ENCODE results near the gene SPTBN4.

SPTBN4 gene

DNA sequence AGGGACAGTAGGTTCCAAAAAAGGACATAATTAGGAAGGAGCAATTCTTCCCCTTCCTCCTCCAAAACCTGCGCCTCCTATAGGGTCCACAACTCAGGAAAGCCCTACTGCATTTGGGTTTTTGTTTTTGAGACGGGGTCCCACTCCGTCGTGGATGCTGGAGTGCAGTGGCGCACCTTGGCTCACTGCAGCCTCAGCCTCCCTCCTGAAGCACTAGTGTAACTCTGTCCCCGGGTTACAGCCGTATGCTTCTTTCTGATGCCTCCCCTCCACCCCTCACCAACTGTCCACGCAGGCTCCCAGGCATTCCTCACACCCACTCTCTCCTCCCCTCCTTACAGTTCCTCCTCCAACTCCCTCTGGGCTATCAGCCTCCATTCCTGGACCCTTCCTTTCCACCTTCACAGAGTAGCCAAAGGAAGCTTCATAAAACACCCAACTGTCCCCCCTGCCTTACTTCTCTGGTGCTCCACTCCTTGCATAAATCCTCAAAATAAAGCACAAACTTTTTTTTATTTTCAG is 20.5 kb upstream of the SPTBN4 start:
- Histone ChIP-seq H3K4me3 (ENCODE audit: low read length) (no peak overlapping the region), H3K79me2 (ENCODE audit: low read length) (peaks cover 22% of the 10 kb centered on the region), H3K4me2 (ENCODE audit: low read depth, low read length) (no peak overlapping the region), H3K9ac (ENCODE audit: low read length) (no peak overlapping the region), H3K27me3 (replicated peaks; ENCODE audit: insufficient read depth, low read length) (no peaks in the 10 kb centered on the region), H3K27ac (ENCODE audit: low read length) (no peak overlapping the region), H3K9me3 (replicated peaks; ENCODE audit: insufficient read depth, low read length) (no peaks in the 10 kb centered on the region), H3K36me3 (replicated peaks; ENCODE audit: insufficient read depth, low read length) (no peaks in the 10 kb centered on the region), H2AFZ (ENCODE audit: low read length) (no peak overlapping the region), H3K4me1 (ENCODE audit: low read length) (0 out of 2 replicates have a peak, but pooled peaks cover 4% of the 10 kb centered on the region), H3K9me2 (replicated peaks; ENCODE audit: insufficient read depth, low read length) (no peaks in the 10 kb centered on the region), H4K20me1 (ENCODE audit: insufficient read depth, low read length) (no peaks in the 10 kb centered on the region), H3F3A (ENCODE audit: insufficient read depth, low read length) (peaks cover 6% of the 10 kb centered on the region)
- TF ChIP-seq, protein P1, sequence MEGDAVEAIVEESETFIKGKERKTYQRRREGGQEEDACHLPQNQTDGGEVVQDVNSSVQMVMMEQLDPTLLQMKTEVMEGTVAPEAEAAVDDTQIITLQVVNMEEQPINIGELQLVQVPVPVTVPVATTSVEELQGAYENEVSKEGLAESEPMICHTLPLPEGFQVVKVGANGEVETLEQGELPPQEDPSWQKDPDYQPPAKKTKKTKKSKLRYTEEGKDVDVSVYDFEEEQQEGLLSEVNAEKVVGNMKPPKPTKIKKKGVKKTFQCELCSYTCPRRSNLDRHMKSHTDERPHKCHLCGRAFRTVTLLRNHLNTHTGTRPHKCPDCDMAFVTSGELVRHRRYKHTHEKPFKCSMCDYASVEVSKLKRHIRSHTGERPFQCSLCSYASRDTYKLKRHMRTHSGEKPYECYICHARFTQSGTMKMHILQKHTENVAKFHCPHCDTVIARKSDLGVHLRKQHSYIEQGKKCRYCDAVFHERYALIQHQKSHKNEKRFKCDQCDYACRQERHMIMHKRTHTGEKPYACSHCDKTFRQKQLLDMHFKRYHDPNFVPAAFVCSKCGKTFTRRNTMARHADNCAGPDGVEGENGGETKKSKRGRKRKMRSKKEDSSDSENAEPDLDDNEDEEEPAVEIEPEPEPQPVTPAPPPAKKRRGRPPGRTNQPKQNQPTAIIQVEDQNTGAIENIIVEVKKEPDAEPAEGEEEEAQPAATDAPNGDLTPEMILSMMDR (IDR thresholded peaks at IDR 0.05; ENCODE audit: low read length): no peak
- no peak for TF ChIP-seq EZH2phosphoT487 (IDR thresholded peaks at IDR 0.05; ENCODE audit: low read length)
- no peak for TF ChIP-seq EZH2 (optimal IDR thresholded peaks at IDR 0.05; ENCODE audit: low read depth, low read length)
- DNase-seq: no peak

DNA sequence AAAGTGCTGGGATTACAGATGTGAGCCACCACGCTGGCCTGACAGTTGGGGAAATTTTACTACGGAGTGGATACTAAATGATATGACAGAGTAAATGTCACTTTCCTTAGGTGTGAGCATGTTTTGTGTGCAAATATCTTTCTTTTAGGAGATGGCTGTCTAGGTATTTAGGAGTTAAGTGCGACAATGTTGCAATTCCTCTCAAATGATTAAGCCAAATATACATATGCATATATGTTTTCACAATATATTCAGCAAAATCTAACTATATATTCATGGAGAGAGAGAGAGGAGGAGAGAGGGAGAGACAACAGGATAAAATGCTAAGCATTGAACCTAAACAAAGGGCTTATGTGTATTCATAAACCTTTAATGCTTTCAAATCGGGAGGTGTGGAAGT is 17.3 kb upstream of the SPTBN4 start:
- no peak overlapping the region for H3K27ac ChIP-seq (ENCODE audit: low read length)
- H2AFZ ChIP-seq (ENCODE audit: low read length): no peak overlapping the region
- no peaks in the 10 kb centered on the region for H3K9me2 ChIP-seq (replicated peaks; ENCODE audit: insufficient read depth, low read length)
- DNase-seq: no peak
- H3K9ac ChIP-seq (ENCODE audit: low read length): no peak overlapping the region
- H4K20me1 ChIP-seq (ENCODE audit: insufficient read depth, low read length): no peaks in the 10 kb centered on the region
- no peak for TF ChIP-seq EZH2 (optimal IDR thresholded peaks at IDR 0.05; ENCODE audit: low read depth, low read length)
- TF ChIP-seq, protein P1 (IDR thresholded peaks at IDR 0.05; ENCODE audit: low read length): no peak
- H3K9me3 ChIP-seq (replicated peaks; ENCODE audit: insufficient read depth, low read length): no peaks in the 10 kb centered on the region
- H3K4me1 ChIP-seq (ENCODE audit: low read length): no peaks in the 10 kb centered on the region
- H3K27me3 ChIP-seq (replicated peaks; ENCODE audit: insufficient read depth, low read length): no peaks in the 10 kb centered on the region
- H3K4me2 ChIP-seq (ENCODE audit: low read depth, low read length): no peak overlapping the region
- no peaks in the 10 kb centered on the region for H3K79me2 ChIP-seq (ENCODE audit: low read length)
- H3K4me3 ChIP-seq (ENCODE audit: low read length): no peak overlapping the region
- no peaks in the 10 kb centered on the region for H3K36me3 ChIP-seq (replicated peaks; ENCODE audit: insufficient read depth, low read length)
- H3F3A ChIP-seq (ENCODE audit: insufficient read depth, low read length): no peaks in the 10 kb centered on the region

DNA sequence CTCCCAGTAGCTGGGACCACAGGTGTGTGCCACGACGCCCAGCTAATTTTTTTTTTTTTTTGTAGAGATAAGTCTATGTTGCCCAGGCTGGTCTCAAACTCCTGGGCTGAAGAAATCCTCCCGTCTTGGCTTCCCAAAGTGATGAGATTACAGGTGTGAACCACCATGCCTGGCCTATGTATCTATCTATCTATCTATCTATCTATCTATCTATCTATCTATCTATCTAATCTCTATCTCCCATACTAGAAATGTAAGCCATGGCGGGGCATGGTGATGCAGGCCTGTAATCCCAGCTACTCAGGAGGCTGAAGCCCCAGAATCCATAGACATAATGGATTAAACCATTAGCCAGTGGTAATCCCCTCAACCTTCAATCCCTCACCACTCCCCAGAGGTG is 16.1 kb upstream of the SPTBN4 start:
- TF ChIP-seq, protein P1 (IDR thresholded peaks at IDR 0.05; ENCODE audit: low read length): no peak
- TF ChIP-seq EZH2phosphoT487 (IDR thresholded peaks at IDR 0.05; ENCODE audit: low read length) (no peak), EZH2 (optimal IDR thresholded peaks at IDR 0.05; ENCODE audit: low read depth, low read length) (no peak)
- Histone ChIP-seq H3K9ac (ENCODE audit: low read length) (no peak overlapping the region), H4K20me1 (ENCODE audit: insufficient read depth, low read length) (no peaks in the 10 kb centered on the region), H3K79me2 (ENCODE audit: low read length) (no peaks in the 10 kb centered on the region), H3K36me3 (replicated peaks; ENCODE audit: insufficient read depth, low read length) (no peaks in the 10 kb centered on the region), H3F3A (ENCODE audit: insufficient read depth, low read length) (no peaks in the 10 kb centered on the region), H3K27ac (ENCODE audit: low read length) (no peak overlapping the region), H3K4me3 (ENCODE audit: low read length) (no peak overlapping the region), H3K4me1 (ENCODE audit: low read length) (no peaks in the 10 kb centered on the region), H3K27me3 (replicated peaks; ENCODE audit: insufficient read depth, low read length) (no peaks in the 10 kb centered on the region), H3K9me2 (replicated peaks; ENCODE audit: insufficient read depth, low read length) (no peaks in the 10 kb centered on the region), H3K4me2 (ENCODE audit: low read depth, low read length) (no peak overlapping the region), H3K9me3 (replicated peaks; ENCODE audit: insufficient read depth, low read length) (no peaks in the 10 kb centered on the region), H2AFZ (ENCODE audit: low read length) (no peak overlapping the region)
- DNase-seq: no peak

Data from MM.1S (cell line).